ENCODE results near the gene WDR83. TPM values are rescaled to one million over a fixed set of nuclear protein-coding genes. Genes with fewer than 3 reads are reported as not detected.
"Not testable (repeated sequence)": the region's sequence is repeated elsewhere in the genome, so short reads cannot be mapped to it uniquely, and the experiment has no call there.

Gene WDR83
- total RNA-seq, 1 experiment from 2014 or later, result 8.0 TPM

DNA sequence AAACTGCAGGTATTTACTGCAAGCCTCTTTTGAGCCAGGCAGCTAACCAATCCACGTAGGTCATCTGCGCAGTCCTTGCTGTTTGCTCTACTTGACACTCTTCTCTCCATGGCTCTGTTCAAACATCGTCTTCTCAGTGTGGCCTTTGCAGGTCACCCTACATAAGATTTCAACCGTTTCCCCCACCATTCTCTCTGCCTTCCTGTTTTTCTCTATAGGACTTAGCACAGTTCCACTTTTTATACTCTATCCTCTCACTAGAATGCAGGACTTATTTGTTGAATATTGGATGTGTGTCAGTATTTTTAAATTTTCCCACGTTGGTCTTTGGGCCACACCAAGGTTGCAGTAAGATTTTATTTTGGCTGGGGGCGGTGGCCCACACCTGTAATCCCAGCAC, 31.5 kb downstream of the WDR83 start:
- in situ Hi-C loops (cut with HindIII; ENCODE audit: low pct_unique_long_range_greater_than_20kb, low sequenced_read_pairs), result no loop called here
- DNase-seq (ENCODE audit: low read depth, low spot score), result no peak

DNA sequence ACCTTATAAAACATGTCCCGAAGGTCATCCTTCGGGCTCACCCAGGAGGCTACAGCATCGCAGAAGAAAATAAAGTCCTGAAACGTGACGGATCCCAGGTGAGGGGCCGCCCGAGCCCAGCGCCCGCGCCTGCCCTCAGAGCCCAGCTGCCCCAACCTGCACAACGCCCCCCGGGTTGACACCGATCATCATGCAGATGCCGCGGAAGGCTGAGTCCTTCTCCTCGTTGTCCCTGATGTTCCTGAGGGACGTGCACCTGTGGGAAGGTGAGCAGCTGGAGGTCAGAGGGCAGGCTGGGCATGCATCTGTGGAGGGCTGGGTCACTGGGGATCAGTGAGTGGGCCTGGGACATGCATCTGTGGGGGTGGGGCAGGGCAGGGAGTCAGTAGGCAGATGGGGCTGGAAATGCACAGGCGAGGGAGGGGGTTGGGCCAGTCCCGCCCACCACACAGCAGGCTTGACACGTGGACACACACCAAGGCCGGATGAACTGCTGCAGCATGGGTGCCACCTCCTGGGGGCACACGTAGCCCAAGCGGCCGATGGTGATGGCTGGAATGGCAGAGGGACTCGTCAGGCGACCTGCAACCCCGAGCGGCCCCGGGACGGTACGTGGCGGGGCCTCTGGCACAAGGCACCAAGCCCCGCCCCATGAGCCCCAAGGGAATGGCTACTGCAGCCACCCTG, 35.1 kb downstream of the WDR83 start:
- no peak for DNase-seq (ENCODE audit: low read depth, low spot score)
- in situ Hi-C loops (cut with HindIII; ENCODE audit: low pct_unique_long_range_greater_than_20kb, low sequenced_read_pairs), result no loop called here

DNA sequence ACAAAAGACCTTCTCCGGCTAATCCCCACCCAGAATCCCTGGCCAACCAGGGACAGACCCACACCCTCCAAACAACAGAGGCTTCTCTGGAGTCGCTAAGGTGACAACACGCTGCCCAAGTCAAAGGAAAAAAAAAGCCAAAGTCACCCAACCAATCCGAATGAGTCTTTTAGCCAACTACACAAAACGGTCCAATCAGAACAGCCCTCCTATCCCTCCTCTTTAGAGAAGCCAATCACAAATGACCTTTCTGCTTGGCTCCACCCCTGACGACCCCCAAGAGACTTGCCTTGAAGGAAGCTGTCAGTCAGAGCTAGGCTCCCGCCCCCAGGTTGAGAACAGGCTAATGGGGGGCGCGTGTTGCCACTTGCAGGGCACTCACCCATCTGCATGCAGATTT, 36.4 kb downstream of the WDR83 start:
- peak; percentile 78 for DNase-seq (ENCODE audit: low read depth, low spot score)
- in situ Hi-C loops (cut with HindIII; ENCODE audit: low pct_unique_long_range_greater_than_20kb, low sequenced_read_pairs), result no loop called here

DNA sequence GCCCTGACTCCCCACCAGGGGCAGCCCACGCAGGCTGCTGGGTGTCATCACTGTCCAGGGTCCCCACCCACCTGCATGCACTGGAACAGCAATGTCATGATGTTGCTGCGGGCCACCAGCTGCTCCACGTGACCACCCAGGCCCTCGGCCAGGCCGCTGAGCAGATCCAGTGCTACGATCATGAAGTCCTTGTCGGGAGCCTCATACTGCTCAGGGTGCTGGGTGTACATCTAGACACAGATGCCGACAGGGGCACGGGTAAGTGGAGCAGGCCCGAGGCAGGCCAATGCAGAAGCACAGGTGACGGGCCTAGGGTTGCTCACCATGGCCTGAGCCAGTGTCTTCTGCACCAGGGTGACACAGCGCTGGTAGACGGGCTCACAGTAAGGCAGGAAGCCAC, 38.6 kb downstream of the WDR83 start:
- in situ Hi-C loops (cut with HindIII; ENCODE audit: low pct_unique_long_range_greater_than_20kb, low sequenced_read_pairs), result no loop called here
- no peak for DNase-seq (ENCODE audit: low read depth, low spot score)

DNA sequence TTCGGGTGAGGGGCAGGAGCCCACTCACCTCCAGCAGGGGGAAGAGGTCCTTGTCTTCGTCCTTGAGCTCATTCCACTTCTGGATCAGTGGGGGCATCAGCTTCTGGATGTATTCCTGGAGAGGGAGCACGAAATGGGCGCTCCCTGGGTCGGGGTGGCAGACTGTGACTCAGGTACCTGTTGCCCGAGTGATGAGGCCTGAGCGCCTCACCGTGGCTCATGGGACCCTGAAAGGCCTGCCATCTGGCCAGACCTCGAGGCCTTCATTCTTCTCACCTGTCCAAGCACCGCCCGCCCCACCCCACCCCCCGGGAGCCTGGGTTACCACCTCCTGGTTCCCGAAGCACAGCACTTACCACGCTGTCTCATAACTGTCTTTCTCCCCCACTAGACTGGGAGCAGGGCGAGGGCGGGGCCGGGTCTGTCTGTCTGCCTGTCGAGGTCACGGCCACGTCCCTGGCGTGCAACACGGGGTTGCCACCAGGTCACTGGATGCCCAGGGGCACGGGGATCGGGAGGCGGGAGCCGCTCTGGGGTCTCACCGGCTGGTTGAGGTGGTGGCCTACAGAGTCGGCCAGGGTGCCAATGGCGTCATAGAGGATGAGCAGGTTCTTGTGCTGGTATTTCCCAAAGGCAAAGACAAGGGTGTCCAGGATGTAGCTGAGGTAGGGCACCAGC, 39.2 kb downstream of the WDR83 start:
- in situ Hi-C loops (cut with HindIII; ENCODE audit: low pct_unique_long_range_greater_than_20kb, low sequenced_read_pairs), result no loop called here
- no peak for DNase-seq (ENCODE audit: low read depth, low spot score)

DNA sequence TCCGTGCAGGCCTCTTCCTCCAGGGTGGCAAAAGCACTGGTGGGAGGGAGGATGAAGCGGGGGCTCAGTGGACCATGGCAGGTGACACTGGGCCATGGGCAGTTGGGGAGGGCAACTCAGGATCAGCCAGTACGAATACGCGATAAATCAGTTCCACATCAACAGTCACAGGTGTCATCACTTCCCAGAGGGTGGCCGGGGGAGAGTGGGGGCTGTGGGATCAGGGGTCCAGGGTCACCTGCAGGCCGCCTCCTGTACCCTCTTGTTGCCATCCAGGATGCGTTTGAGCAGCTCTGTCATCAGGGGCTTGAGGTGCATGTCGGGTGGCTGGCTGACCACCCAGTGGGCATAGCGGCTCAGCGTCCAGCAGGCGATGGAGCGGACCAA, 39.7 kb downstream of the WDR83 start:
- in situ Hi-C loops (cut with HindIII; ENCODE audit: low pct_unique_long_range_greater_than_20kb, low sequenced_read_pairs), result no loop called here
- no peak for DNase-seq (ENCODE audit: low read depth, low spot score)

DNA sequence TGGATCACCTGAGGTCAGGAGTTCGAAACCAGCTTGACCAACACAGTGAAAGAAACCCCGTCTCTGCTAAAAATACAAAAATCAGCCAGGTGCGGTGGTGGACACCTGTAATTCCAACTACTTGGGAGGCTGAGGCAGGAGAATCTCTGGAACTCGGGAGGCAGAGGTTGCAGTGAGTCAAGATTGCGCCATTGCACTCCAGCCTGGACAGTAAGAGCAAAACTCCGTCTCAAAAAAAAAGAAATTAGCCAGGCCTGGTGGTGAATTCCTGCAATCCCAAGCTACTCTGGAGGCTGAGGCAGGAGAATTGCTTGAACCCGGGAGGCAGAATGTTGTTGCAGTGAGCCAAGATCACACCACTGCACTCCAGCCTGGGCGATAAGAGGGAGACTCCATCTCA, 42.0 kb downstream of the WDR83 start:
- in situ Hi-C loops (cut with HindIII; ENCODE audit: low pct_unique_long_range_greater_than_20kb, low sequenced_read_pairs), result no loop called here
- no peak for DNase-seq (ENCODE audit: low read depth, low spot score)

DNA sequence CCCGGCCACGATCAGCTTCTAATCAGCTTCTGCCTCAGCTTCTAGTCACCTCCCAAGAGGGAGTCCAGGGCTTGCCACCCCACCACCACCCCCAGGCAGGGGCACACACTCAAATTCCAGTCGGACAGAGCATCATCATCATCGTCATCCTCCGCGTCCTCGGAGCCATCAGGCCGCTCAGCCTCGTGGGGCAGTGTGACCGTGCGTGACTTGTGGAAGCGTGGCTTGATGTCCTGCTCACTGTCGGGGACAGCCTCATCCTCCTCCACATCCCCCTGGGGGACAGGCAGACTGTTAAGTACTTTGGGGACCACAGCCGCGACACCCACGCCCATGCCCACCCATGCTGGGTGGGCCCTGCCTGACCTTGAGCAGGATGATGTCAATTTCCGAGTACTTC, 44.6 kb downstream of the WDR83 start:
- in situ Hi-C loops (cut with HindIII; ENCODE audit: low pct_unique_long_range_greater_than_20kb, low sequenced_read_pairs), result no loop called here
- DNase-seq (ENCODE audit: low read depth, low spot score), result no peak

DNA sequence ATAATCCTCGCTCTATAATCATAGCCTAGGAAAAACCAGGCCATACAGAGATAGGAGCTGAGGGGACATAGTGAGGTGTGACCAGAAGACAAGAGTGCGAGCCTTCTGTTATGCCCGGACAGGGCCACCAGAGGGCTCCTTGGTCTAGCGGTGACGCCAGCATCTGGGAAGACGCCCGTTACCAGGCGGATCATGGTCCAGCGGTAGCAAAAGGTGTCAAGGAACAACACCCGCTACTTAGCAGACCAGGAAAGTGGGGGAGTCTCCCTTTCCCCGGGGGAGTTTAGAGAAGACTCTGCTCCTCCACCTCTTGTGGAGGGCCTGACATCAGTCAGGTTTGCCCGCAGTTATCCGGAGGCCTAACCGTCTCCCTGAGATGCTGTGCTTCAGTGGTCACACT, 45.5 kb downstream of the WDR83 start:
- in situ Hi-C loops (cut with HindIII; ENCODE audit: low pct_unique_long_range_greater_than_20kb, low sequenced_read_pairs); DNase-seq (ENCODE audit: low read depth, low spot score): not testable (repeated sequence)

DNA sequence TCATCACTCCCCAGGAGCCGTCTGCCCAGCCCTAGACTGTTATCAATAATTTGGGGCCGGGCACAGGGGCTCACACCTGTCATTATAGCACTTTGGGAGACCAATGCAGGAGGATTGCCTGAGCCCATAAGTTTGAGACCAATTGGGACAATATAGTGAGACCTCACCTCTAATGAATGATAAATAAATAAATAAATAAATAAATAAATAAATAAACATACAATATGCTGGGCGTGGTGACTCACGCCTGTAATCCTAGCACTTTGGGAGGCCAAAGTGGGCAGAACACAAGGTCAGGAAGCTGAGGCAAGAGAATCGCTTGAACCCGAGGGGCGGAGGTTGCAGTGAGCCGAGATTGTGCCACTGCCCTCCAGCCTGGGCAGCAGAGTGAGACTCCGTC, 46.7 kb downstream of the WDR83 start:
- in situ Hi-C loops (cut with HindIII; ENCODE audit: low pct_unique_long_range_greater_than_20kb, low sequenced_read_pairs); DNase-seq (ENCODE audit: low read depth, low spot score): not testable (repeated sequence)

DNA sequence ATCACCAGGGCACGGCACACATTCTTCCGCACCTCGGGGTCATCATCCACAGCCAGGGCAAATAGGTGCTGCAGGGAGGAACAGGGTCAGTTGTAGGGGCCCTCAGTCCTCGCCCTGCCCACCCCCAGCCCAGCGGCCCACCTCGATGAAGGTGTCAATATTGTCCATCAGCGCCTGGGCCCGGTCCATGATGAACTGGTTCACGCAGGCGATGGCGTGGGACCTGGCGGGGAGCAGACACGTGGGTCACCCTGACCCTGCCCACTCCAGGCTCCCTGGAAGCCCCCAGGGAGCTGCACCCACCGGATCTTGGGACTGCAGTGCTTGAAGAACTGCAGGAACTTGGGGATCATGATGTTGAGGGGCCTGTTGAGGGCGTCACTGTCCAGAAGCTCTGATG, 48.5 kb downstream of the WDR83 start:
- DNase-seq (ENCODE audit: low read depth, low spot score), result no peak
- in situ Hi-C loops (cut with HindIII; ENCODE audit: low pct_unique_long_range_greater_than_20kb, low sequenced_read_pairs), result no loop called here

DNA sequence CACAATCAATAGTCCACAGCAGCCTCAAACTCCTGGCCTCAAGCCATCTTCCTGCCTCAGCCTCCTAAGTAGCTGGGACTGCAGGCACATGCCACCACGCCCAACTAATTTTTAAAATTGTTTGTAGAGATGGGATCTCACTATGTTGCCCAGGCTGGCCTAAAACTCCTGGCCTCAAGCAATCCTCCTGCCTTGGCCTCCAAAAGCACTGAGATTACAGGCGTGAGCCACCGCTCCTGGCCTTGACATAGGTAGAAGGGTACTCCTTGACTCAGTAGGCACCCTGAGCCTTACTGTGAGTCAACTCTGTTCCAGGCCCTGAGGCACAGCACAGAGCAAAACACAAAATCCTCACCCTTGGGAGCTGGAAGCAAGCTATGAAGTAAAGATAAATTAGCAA, 49.3 kb downstream of the WDR83 start:
- DNase-seq (ENCODE audit: low read depth, low spot score), result no peak
- in situ Hi-C loops (cut with HindIII; ENCODE audit: low pct_unique_long_range_greater_than_20kb, low sequenced_read_pairs), result no loop called here

DNA sequence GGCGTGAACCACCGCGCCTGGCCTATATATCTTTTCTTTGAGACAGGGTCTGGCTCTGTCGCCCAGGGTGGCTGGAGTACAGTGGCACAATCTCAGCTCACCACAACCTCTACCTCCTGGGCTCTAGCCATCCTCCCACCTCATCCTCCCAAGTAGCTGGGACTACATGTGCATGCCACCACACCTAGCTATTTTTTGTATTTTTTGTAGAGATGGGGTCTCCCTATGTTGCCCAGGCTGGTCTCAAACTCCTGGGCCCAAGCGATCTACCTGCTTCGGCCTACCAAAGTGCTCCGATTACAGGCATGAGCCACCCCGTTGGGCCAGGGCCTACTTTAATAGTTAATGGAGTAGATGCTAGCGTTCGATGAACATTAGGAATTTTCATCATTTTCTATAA, 53.7 kb downstream of the WDR83 start:
- in situ Hi-C loops (cut with HindIII; ENCODE audit: low pct_unique_long_range_greater_than_20kb, low sequenced_read_pairs), result no loop called here

DNA sequence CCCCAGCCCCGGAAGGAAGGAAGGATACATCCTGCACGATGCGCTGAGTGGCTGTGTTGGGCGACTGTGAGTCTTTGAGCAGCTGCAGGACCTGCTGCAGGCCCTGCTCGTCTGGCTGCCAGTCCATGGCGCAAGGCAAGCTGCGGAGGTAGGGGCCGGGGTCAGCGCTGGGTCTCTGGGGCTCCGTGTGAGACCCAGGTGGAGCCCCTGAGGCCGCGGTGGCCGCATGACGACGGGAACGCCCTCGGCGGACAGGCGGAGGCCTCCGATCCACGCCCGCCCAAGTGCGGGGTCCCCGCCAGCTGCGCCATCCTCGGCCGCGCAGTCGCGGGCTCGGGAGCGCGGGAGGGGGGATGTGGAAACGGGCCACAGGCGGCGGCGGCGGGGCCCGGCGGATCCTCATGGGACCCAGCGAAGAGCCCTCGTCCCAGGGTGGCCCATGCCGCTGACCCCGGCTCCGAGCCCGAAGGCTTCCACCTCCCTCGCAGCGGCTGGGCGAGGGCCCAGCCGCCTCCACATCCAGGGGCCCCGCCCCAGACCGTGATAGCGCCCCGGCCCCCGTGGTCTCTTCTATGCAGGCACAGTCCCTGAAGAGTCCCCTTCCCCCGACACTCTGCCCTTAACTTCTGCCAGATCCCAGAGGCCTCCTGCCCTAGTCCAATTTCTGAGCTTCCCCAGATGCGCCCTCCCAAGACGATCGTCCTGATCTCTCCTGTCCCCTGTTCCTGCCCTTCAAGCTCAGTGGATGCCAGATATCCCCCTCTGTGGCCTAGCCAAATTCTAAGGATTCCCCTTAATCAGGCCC, 54.4 kb downstream of the WDR83 start:
- in situ Hi-C loops (cut with HindIII; ENCODE audit: low pct_unique_long_range_greater_than_20kb, low sequenced_read_pairs), result no loop called here
- DNase-seq (ENCODE audit: low read depth, low spot score), result no peak

More for the DNA sequence above, 53.7 kb downstream of the WDR83 start:
- DNase-seq (ENCODE audit: low read depth, low spot score), result no peak

DNA sequence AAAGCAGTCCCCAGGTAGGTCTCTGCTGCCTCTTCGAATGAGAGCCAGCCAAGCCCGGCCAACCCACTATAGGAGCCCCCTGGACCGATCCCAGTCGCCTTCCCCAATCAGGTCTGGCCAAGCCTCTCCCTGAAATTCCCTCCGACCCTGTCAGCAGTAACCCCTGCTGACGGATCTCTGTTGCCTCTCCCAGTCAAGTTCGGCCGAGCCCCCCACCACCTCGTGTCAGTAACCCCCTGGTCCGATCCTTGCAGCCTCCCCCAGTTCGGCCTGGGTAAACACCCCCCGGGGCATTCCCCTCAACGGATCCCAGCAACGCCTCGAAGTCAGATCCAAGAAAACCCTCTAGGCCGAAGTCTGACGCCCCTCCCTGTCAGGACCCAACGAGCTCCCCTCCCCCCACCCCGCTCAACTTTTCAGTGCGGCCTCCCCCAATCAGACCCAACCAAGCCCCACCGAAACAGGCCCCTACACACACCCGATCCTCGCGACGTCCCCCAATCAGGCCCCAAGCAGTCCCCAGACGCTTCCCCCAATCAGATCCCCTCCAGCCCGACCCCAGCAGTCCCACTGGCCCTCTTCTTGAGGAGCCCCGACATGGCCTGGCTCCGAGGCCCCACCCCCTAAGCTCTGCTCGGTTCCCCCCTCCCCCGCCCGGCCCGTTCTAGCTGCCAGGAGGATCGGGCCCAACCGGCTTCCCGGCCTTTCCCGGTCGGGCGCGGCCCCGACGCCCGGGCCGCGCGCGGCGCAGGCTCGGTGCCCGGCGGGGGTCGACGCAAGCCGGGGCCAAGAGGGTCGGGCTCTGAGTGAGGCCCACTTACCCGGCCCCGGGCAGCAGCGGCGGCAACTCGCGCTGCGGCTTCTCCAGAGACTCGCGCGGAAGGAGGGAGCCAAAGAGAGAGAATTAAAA, 55.3 kb downstream of the WDR83 start:
- in situ Hi-C loops (cut with HindIII; ENCODE audit: low pct_unique_long_range_greater_than_20kb, low sequenced_read_pairs), result no loop called here
- DNase-seq (ENCODE audit: low read depth, low spot score), result peak; percentile 27

DNA sequence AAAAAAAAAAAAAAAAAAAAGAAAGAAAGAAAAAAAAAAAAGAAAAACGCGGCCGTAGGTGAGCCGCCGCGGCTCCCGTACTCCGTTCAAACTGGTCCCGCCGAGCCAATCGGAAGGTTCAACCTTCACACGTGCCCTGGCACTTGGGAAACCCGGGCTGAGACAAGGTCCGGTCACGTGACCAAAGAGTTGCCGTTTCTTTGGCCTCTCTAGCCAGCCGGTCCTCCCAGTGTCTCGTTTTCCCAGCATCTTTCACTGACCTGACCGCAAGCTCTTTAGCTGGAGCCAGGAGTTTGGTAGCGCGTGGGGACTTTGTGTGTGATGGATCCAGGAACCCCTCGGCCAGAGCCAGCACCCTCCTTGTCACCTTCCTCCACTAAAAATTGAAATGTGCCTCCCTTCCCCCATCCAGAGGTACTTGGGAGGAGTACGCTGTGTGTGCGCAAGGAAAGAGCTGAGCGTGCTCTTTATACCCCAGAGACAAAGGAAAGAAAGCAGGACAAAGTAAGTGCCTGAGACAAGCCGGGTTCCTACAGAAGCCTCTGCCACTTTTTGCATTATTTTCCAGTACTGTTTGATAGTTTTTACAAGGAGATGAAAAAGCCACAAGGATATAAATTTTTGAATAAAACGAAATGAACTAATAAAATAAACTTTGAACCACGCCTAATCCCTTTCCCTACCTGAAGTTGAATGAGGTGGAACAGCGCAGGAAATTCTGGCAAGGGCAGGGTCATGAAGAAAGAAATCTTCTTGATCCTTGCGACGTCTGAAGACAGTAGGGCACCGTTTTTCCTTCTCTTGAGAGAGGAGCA, 56.2 kb downstream of the WDR83 start:
- in situ Hi-C loops (cut with HindIII; ENCODE audit: low pct_unique_long_range_greater_than_20kb, low sequenced_read_pairs), result no loop called here
- peak; percentile 98 for DNase-seq (ENCODE audit: low read depth, low spot score)

DNA sequence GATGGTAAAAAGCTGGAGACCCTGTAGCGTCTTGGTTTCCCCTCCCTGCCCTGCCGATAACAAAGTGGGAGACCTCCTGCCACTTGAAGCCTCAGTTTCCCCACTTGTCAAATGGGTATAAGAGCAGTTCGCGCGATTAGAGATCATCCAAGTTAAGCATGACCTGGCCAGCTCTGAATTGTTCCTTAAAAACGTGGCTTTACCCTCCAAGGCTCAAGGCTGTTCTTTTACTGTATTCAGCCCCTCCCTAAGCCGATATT, 56.7 kb downstream of the WDR83 start:
- no peak for DNase-seq (ENCODE audit: low read depth, low spot score)
- in situ Hi-C loops (cut with HindIII; ENCODE audit: low pct_unique_long_range_greater_than_20kb, low sequenced_read_pairs), result no loop called here
